ACC112 (cell line): ENCODE data around the gene POLR3B.
A peak's percentile ranks its signal among the peaks of the same experiment; 100 is the strongest.
"Not testable (repeated sequence)": the region's sequence is repeated elsewhere in the genome, so short reads cannot be mapped to it uniquely, and the experiment has no call there.

ENCODE experiments used
- H2AFZ ChIP-seq: fragments of 200-600 bp; sonication (generic); one replicate; pipeline ENCODE4 v1.6.0; 2017; ENCODE audit warnings: antibody characterized with exemption, low read length; ENCODE audit not compliant: unreplicated experiment
- H3K27ac ChIP-seq: fragments of 200-600 bp; sonication (generic); 2 replicates; pipeline ENCODE4 v1.5.1; 2014; ENCODE audit warnings: low read depth, mild to moderate bottlenecking, antibody characterized with exemption, low read length, moderate library complexity
- H3K27me3 ChIP-seq: fragments of 200-600 bp; sonication (generic); 2 replicates; pipeline ENCODE4 v1.6.1; 2014; ENCODE audit warnings: mild to moderate bottlenecking, antibody characterized with exemption, low read length, moderate library complexity, mixed read lengths; ENCODE audit not compliant: insufficient read depth
- H3K36me3 ChIP-seq: fragments of 200-600 bp; sonication (generic); 2 replicates; pipeline ENCODE4 v1.6.1; 2016; ENCODE audit warnings: mild to moderate bottlenecking, antibody characterized with exemption, low read length, moderate library complexity, mixed read lengths; ENCODE audit not compliant: insufficient read depth
- H3K4me1 ChIP-seq: fragments of 200-600 bp; sonication (generic); one replicate; pipeline ENCODE4 v1.6.1; 2016; ENCODE audit warnings: low read length, mixed read lengths; ENCODE audit not compliant: insufficient read depth, unreplicated experiment, control insufficient read depth
- H3K4me3 ChIP-seq: fragments of 200-600 bp; sonication (generic); 2 replicates; pipeline ENCODE4 v1.5.1; 2014; ENCODE audit warnings: mild to moderate bottlenecking, low read depth, low read length
- H3K79me2 ChIP-seq: fragments of 200-600 bp; sonication (generic); one replicate; pipeline ENCODE4 v1.6.0; 2016; ENCODE audit warnings: low read length; ENCODE audit not compliant: control insufficient read depth, unreplicated experiment, insufficient read depth

Gene POLR3B

DNA sequence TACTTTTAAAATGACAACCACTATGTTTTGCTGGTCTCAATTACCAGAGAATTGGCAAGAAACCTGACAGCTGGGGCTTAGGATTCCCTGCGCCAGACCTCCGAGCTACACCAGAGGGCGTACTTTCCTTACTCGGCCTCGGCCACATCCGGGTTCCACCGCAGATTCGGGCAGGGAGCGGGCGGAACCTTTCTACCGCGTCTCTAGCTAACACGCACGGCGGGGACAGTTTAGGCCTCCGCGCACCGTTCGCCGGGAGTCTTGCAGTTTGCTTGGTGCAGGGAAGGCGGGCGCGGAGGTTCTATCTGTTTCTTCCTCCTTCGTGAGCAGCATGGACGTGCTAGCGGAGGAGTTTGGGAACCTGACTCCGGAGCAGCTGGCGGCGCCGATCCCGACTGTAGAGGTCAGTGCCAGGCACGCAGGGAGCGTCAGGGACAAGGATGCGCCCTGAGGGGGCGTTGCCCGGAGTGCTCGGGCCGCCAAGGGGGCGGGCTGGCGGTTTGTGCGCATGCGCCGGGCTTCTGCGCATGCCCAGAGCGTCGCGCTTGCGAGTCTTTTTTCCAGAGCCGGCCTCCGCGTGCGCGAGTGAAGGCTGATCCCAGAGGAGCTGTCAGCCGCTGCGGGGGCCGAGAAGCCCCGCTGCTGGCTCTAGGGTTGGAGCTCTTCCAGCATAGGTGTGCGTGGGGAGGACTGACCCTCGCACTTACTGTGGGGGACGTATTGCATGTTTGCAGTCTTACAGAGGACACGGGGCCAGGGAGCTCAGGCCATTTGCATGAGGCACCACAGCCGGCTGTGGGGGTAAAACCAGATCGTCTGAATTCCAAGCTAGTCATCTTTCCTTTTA is at the start of gene POLR3B:
POLR3B (plus strand) TSS at position 200 of the 847 bp plus-strand sequence; CDS start at position 332, 132 bp downstream.
- H3K27ac ChIP-seq = peak within 1 kb of the TSS; percentile 80
- H3K4me1 ChIP-seq = peaks cover 12% of the 10 kb centered on the region
- peak within 1 kb of the TSS; percentile 63 for H2AFZ ChIP-seq
- H3K79me2 ChIP-seq = peaks cover 24% of the 10 kb centered on the region
- no peaks in the 10 kb centered on the region for H3K27me3 ChIP-seq
- no peaks in the 10 kb centered on the region for H3K36me3 ChIP-seq
- H3K4me3 ChIP-seq = peak within 1 kb of the TSS; percentile 94

DNA sequence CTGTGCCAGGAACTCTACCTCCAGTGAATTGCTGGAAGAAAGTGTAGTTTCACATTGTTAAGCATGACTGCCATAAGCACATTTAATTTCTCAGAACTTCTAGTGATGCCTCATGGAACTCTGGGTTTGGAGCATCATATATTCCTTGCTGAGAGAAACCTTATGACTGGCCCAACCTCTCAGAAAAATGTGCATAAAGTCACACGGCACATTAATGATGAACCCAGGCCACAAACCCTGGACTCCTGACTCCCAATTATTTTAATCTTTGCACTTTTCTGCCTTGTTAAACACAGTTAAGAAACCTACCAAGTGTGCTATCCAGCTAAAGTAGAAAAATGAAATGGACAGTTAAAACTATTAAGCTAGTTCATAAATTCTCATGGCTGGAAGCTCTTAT is 49.4 kb upstream of the POLR3B start:
- no peaks in the 10 kb centered on the region for H3K79me2 ChIP-seq
- no peaks in the 10 kb centered on the region for H3K27me3 ChIP-seq
- H3K4me3 ChIP-seq = no peak overlapping the region
- no peak overlapping the region for H3K27ac ChIP-seq
- H3K4me1 ChIP-seq = peaks cover 6% of the 10 kb centered on the region
- no peak overlapping the region for H2AFZ ChIP-seq
- H3K36me3 ChIP-seq = no peaks in the 10 kb centered on the region

DNA sequence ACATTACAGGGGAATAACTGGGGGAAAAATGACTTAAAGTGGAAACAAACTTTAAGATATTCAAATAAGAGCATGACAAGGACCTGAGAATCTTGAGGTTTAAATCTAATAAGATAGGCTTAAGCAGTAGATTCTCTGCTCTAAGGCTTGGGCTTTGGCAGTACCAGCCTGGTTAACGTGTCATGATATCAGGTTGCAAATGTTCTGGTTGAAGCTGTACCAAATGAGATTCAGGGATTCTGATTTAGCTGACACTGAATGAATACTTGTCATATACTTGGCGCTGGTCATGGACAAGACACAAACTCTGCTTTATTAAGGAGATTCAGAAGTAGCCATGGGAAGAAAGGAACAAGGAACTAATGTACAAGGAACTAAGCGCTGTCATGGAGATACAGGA is 48.9 kb upstream of the POLR3B start:
- no peak overlapping the region for H3K4me3 ChIP-seq
- H3K36me3 ChIP-seq = no peaks in the 10 kb centered on the region
- H3K27me3 ChIP-seq = no peaks in the 10 kb centered on the region
- no peak overlapping the region for H2AFZ ChIP-seq
- H3K79me2 ChIP-seq = no peaks in the 10 kb centered on the region
- peaks cover 6% of the 10 kb centered on the region for H3K4me1 ChIP-seq
- H3K27ac ChIP-seq = no peak overlapping the region

DNA sequence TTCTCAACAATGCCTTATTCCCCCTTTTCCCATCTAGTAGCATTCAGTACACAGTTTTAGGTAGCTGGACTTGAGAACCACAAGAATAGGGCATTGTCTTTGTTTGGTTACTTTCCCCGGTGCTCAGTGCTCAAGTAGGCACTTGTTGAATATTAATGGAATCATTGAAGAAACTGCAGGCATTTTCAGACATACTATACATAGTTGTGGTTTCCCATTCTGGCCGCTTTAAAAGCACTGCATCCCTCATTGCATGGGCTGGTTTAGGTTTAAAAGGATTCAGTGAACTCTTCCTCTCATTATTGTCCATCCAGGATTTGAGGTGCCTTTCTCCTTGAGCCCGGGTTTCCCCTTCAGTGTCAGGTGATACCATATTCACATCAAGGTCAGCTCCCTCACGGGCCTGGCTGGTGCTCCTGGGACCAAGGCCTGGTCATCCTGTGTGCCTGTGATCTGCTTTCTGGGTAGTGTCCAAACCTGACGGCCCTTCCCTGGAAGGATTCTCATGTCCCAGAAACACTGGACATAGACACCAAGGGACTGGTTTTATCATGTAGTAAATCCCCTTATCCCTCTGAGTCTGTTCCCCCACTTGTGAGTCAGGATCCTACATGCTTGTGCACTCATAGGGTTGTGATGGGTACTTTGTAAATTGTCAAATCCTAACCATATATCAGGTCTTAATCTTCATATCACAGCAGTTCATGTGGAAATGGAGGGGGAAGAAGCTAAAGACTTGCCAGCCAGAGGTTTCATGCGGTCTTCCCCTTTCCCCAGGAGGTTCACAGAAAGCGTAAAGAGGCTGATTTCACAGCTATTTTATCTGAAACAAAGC is 47.7 kb upstream of the POLR3B start:
- no peaks in the 10 kb centered on the region for H3K36me3 ChIP-seq
- H3K27ac ChIP-seq = no peak overlapping the region
- H3K27me3 ChIP-seq = no peaks in the 10 kb centered on the region
- H3K4me1 ChIP-seq = peaks cover 6% of the 10 kb centered on the region
- no peaks in the 10 kb centered on the region for H3K79me2 ChIP-seq
- H3K4me3 ChIP-seq = no peak overlapping the region
- H2AFZ ChIP-seq = no peak overlapping the region

DNA sequence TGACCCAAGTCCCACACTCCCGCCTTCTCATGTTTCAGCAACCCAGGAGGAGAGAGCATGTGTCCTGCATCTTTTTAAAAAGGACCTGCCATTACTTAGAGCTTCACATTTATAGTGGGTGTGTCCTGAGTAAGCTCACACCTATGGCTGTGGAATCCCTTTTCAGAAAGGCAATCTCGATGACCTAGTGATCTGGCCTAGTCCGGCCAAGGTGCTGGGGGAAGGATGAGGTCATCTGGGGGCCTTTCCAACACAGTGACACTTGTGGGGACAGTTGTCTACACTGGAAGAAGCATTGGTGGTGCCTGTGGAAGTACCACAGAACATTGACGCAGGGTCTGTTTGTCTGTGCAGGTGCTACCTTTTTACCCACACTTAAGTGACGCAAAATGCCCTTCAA is 46.9 kb upstream of the POLR3B start:
- no peak overlapping the region for H3K27ac ChIP-seq

DNA sequence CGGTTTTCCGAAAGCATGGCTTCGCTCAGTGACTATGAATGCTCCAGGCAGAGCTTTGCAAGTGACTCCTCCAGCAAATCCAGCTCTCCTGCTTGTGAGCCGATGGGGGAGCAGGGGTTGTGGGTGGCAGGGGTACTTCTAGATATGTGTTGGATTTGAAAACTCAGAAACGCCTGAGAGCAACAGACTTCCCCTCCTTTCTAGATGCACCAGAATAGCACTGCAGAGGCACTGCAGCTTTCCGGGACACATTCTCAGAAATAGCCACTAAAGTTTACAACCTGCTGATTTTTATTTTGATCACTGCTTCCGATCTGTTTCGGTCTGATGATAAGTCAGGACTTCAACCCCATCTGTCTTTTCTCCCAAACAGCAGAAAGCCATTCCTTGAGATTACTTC is 46.4 kb upstream of the POLR3B start:
- Histone ChIP-seq H3K79me2 (no peaks in the 10 kb centered on the region), H3K36me3 (no peaks in the 10 kb centered on the region), H3K27ac (no peak overlapping the region), H3K4me3 (no peak overlapping the region), H2AFZ (no peak overlapping the region), H3K4me1 (peaks cover 6% of the 10 kb centered on the region), H3K27me3 (no peaks in the 10 kb centered on the region)

More for the DNA sequence above, 46.9 kb upstream of the POLR3B start:
- no peaks in the 10 kb centered on the region for H3K36me3 ChIP-seq
- H3K27me3 ChIP-seq = no peaks in the 10 kb centered on the region
- H2AFZ ChIP-seq = no peak overlapping the region
- no peaks in the 10 kb centered on the region for H3K79me2 ChIP-seq
- no peak overlapping the region for H3K4me3 ChIP-seq
- peaks cover 6% of the 10 kb centered on the region for H3K4me1 ChIP-seq

DNA sequence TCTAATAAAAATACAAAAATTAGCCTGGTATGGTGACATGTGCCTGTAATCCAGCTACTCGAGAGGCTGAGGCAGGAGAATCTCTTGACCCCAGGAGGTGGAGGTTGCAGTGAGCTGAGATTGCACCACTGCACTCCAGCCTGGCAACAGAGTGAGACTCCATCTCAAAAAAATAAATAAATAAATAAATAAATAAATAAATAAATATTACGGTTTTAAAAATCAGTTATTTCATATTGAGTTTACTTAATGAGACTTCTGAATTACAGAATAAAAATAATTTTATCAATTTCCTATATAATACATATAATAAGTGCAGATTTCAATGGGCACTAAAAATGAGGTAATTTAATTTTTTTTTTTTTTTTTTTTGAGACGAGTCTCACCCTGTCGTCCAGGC is 44.1 kb upstream of the POLR3B start:
- H3K36me3 ChIP-seq, H2AFZ ChIP-seq, H3K27ac ChIP-seq, H3K79me2 ChIP-seq, H3K4me1 ChIP-seq, H3K4me3 ChIP-seq, H3K27me3 ChIP-seq: not testable (repeated sequence)

DNA sequence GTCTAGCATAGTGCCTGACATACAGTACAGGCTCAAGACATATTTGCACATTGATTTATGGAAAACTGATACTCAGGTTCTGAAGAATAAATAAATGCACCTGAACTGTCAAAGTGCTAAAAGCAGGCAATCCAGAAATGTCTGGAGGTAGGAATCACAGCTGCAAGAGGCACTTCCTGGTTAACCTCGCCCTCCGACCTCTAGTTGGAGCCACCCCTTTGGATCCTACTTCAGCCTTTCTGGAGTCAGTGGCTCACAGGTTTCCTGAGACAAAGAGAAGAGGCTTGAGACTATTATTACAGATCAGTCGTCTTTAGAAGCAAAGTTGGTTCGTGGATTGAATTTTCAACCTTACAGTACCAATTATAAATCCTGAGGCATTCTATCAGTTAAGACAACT is 42.0 kb upstream of the POLR3B start:
- no peaks in the 10 kb centered on the region for H3K36me3 ChIP-seq
- H3K27me3 ChIP-seq = no peaks in the 10 kb centered on the region
- H3K79me2 ChIP-seq = no peaks in the 10 kb centered on the region
- no peak overlapping the region for H3K4me3 ChIP-seq
- H2AFZ ChIP-seq = no peak overlapping the region
- H3K27ac ChIP-seq = no peak overlapping the region
- H3K4me1 ChIP-seq = no peaks in the 10 kb centered on the region

DNA sequence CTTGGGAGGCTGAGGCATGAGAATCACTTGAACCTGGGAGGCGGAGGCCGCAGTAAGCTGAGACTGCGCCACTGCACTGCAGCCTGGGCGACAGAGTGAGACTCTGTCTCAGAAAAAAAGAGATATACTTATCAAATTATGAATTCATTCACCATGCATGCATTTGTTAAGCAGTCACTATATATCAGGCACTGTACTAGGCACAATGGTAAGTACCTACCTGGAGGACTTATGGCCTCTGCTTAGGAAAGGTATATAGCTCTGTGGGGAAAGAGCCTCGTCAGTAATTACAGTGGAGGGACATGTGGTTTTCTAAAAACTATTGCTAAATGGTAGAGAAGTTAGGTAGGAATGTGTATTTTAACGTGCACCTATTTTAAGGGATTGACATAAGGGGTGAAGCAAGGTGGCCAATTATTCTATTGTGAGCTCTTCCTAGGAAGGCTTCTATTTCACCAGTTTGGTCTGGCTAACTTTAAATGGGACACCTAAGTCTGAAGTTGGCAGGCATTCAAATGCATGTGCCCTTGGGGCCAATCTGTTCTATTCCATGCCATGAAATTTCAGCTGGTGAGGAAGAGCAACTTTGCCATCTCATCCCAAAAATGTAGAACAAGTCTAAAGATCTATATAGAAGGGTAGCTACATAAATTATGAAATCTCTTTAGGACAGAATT is 40.0 kb upstream of the POLR3B start:
- Histone ChIP-seq H3K27ac (no peak overlapping the region), H2AFZ (no peak overlapping the region), H3K4me3 (no peak overlapping the region), H3K27me3 (no peaks in the 10 kb centered on the region), H3K4me1 (no peaks in the 10 kb centered on the region), H3K79me2 (no peaks in the 10 kb centered on the region), H3K36me3 (no peaks in the 10 kb centered on the region)

DNA sequence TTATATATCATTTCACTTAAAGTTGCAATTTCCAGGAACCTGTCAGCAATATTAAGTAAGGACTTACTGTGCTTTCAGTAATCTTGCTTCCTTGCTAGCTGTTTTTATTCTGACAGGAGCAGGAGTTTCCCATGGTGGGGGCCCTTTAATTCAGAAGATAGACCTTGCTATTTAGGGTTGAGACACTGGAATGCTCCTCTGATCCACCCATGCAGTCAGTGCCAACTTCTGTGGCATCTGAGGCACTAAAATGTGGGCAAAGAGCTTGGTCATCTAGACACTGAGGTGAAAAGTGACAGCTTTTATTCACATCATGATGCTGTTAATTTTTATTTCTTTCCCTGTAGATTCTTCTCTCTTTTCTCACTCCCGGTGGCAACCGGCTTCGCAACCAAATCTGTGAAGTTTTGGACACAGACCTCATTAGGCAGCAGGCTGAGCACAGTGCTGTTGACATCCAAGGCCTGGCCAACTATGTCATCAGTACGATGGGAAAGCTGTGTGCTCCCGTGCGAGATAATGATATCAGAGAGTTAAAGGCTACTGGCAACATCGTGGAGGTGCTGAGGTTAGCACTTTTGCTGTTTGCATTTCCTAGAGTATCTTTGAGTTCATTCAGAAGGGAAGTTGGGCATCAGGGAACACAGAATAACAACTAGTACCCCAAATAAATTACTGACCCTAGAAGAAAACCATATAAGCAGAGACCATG is 36.3 kb upstream of the POLR3B start:
- Histone ChIP-seq H3K4me3 (no peak overlapping the region), H3K79me2 (no peaks in the 10 kb centered on the region), H2AFZ (no peak overlapping the region), H3K36me3 (no peaks in the 10 kb centered on the region), H3K4me1 (no peaks in the 10 kb centered on the region), H3K27me3 (no peaks in the 10 kb centered on the region), H3K27ac (no peak overlapping the region)
